ENCODE measurements around the gene PHF21A. TPM values are rescaled to one million over a fixed set of nuclear protein-coding genes. Genes with fewer than 3 reads are reported as not detected.

Gene PHF21A
- total RNA-seq, 2 experiments from 2014 or later: 23.1 to 56.1 TPM

DNA sequence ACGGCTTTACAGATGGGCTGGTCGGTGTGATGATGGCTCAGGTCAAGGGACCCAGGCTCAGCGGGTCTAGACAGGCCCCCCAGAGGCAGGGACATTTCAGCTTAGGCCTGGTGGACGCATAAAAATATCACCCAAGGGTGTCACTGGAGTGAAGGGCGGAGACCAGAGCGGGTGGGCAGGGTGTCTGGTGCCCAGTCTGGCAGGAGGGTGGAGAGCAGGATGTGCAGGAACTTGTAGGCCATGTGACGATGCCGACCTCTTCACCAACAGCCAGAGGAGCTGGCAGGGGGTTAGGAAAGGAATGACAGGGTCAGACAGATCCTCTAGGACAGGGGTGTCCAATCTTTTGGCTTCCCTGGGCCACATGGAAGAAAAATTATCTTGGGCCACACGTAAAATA is 231.3 kb downstream of the PHF21A start:
- DNase-seq (ENCODE audit: low spot score): no peak
- intact Hi-C loops (cut with micrococcal nuclease; ENCODE audit: unreplicated experiment): no loop called here
- no peaks in the 10 kb centered on the region for H3K4me1 ChIP-seq (ENCODE audit: insufficient read depth, low read length, poor library complexity, severe bottlenecking)
- H3K9me3 ChIP-seq (ENCODE audit: low read length): no peaks in the 10 kb centered on the region
- no TSS peak for BruUV-seq (replicated peaks)
- H3K36me3 ChIP-seq (ENCODE audit: insufficient read depth, low read length): no peaks in the 10 kb centered on the region
- no peaks in the 10 kb centered on the region for H4K20me1 ChIP-seq (ENCODE audit: insufficient read depth, low read length)
- H3K27ac ChIP-seq (ENCODE audit: low read depth, low read length, poor library complexity, severe bottlenecking): no peak overlapping the region
- no peak overlapping the region for H3K4me3 ChIP-seq (ENCODE audit: low read depth, low read length, poor library complexity, severe bottlenecking)
- H2AFZ ChIP-seq (ENCODE audit: low read length): no peak overlapping the region
- H3K79me2 ChIP-seq (ENCODE audit: insufficient read depth, low read depth, low read length): no peaks in the 10 kb centered on the region
- no peaks in the 10 kb centered on the region for H3K9me2 ChIP-seq (ENCODE audit: insufficient read depth, low read length)
- no peak for TF ChIP-seq EZH2phosphoT487 (IDR thresholded peaks at IDR 0.05; ENCODE audit: borderline replicate concordance, low read depth, low read length)
- no peak for TF ChIP-seq CTCF (conservative IDR thresholded peaks at IDR 0.05; ENCODE audit: low read length)
- H3K4me2 ChIP-seq (ENCODE audit: low read length): no peak overlapping the region
- ChIA-PET CTCF (ENCODE audit: unreplicated experiment) (no interaction called here), POLR2A (no interaction called here)

DNA sequence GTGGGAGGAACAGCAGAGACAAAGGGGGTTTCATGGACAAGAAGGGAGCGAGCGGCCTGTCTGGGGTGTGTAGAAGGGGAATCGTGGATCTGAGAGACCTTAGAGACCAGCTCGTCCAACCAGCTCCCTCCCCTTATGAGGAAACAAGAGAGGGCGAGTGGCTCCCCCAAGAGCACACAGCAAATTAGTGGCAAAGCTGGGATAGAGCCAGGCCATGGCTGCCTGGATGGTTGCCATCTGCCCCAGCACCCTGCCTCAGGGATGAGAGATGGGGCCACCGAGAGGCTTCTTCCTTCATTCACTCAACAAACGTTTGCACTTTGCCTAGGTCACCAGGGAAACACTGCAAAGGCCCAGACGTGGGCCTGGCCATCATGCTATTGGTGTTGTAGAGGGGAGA is 231.7 kb downstream of the PHF21A start:
- H3K4me3 ChIP-seq (ENCODE audit: low read depth, low read length, poor library complexity, severe bottlenecking): no peak overlapping the region
- DNase-seq (ENCODE audit: low spot score): no peak
- CTCF ChIA-PET (ENCODE audit: unreplicated experiment): no interaction called here
- no TSS peak for BruUV-seq (replicated peaks)
- no peak overlapping the region for H3K4me2 ChIP-seq (ENCODE audit: low read length)
- no peaks in the 10 kb centered on the region for H3K9me2 ChIP-seq (ENCODE audit: insufficient read depth, low read length)
- H3K36me3 ChIP-seq (ENCODE audit: insufficient read depth, low read length): no peaks in the 10 kb centered on the region
- intact Hi-C loops (cut with micrococcal nuclease; ENCODE audit: unreplicated experiment): no loop called here
- no peaks in the 10 kb centered on the region for H3K9me3 ChIP-seq (ENCODE audit: low read length)
- no peaks in the 10 kb centered on the region for H3K4me1 ChIP-seq (ENCODE audit: insufficient read depth, low read length, poor library complexity, severe bottlenecking)
- no peak overlapping the region for H2AFZ ChIP-seq (ENCODE audit: low read length)
- H4K20me1 ChIP-seq (ENCODE audit: insufficient read depth, low read length): no peaks in the 10 kb centered on the region
- no peak overlapping the region for H3K27ac ChIP-seq (ENCODE audit: low read depth, low read length, poor library complexity, severe bottlenecking)
- TF ChIP-seq EZH2phosphoT487 (IDR thresholded peaks at IDR 0.05; ENCODE audit: borderline replicate concordance, low read depth, low read length) (no peak), CTCF (conservative IDR thresholded peaks at IDR 0.05; ENCODE audit: low read length) (no peak)
- POLR2A ChIA-PET: no interaction called here
- H3K79me2 ChIP-seq (ENCODE audit: insufficient read depth, low read depth, low read length): no peaks in the 10 kb centered on the region

- Histone ChIP-seq H3K36me3 (ENCODE audit: insufficient read depth, low read length) (no peaks in the 10 kb centered on the region), H4K20me1 (ENCODE audit: insufficient read depth, low read length) (no peaks in the 10 kb centered on the region), H2AFZ (ENCODE audit: low read length) (no peak overlapping the region), H3K4me2 (ENCODE audit: low read length) (no peak overlapping the region), H3K9me3 (ENCODE audit: low read length) (no peaks in the 10 kb centered on the region), H3K4me1 (ENCODE audit: insufficient read depth, low read length, poor library complexity, severe bottlenecking) (no peaks in the 10 kb centered on the region), H3K4me3 (ENCODE audit: low read depth, low read length, poor library complexity, severe bottlenecking) (no peak overlapping the region), H3K79me2 (ENCODE audit: insufficient read depth, low read depth, low read length) (no peaks in the 10 kb centered on the region), H3K27ac (ENCODE audit: low read depth, low read length, poor library complexity, severe bottlenecking) (no peak overlapping the region), H3K9me2 (ENCODE audit: insufficient read depth, low read length) (no peaks in the 10 kb centered on the region)
- DNase-seq (ENCODE audit: low spot score): no peak
- intact Hi-C loops (cut with micrococcal nuclease; ENCODE audit: unreplicated experiment): no loop called here
- TF ChIP-seq CTCF (conservative IDR thresholded peaks at IDR 0.05; ENCODE audit: low read length) (no peak), EZH2phosphoT487 (IDR thresholded peaks at IDR 0.05; ENCODE audit: borderline replicate concordance, low read depth, low read length) (no peak)
- POLR2A ChIA-PET: no interaction called here
- CTCF ChIA-PET (ENCODE audit: unreplicated experiment): no interaction called here
- BruUV-seq (replicated peaks): no TSS peak
These were observed 233.7 kb downstream of the PHF21A start for GRCh38 chr11:45887587-45887986.
